ENCODE measurements around the gene THADA.
"Not testable (repeated sequence)": the region's sequence is repeated elsewhere in the genome, so short reads cannot be mapped to it uniquely, and the experiment has no call there.

Gene THADA, protein sequence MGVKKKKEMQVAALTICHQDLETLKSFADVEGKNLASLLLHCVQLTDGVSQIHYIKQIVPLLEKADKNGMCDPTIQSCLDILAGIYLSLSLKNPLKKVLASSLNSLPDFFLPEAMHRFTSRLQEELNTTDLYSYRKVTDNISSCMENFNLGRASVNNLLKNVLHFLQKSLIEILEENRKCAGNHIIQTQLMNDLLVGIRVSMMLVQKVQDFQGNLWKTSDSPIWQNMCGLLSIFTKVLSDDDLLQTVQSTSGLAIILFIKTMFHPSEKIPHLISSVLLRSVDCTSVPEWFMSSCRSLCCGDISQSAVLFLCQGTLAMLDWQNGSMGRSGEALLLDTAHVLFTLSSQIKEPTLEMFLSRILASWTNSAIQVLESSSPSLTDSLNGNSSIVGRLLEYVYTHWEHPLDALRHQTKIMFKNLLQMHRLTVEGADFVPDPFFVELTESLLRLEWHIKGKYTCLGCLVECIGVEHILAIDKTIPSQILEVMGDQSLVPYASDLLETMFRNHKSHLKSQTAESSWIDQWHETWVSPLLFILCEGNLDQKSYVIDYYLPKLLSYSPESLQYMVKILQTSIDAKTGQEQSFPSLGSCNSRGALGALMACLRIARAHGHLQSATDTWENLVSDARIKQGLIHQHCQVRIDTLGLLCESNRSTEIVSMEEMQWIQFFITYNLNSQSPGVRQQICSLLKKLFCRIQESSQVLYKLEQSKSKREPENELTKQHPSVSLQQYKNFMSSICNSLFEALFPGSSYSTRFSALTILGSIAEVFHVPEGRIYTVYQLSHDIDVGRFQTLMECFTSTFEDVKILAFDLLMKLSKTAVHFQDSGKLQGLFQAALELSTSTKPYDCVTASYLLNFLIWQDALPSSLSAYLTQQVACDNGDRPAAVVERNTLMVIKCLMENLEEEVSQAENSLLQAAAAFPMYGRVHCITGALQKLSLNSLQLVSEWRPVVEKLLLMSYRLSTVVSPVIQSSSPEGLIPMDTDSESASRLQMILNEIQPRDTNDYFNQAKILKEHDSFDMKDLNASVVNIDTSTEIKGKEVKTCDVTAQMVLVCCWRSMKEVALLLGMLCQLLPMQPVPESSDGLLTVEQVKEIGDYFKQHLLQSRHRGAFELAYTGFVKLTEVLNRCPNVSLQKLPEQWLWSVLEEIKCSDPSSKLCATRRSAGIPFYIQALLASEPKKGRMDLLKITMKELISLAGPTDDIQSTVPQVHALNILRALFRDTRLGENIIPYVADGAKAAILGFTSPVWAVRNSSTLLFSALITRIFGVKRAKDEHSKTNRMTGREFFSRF (N-terminal part only)

DNA sequence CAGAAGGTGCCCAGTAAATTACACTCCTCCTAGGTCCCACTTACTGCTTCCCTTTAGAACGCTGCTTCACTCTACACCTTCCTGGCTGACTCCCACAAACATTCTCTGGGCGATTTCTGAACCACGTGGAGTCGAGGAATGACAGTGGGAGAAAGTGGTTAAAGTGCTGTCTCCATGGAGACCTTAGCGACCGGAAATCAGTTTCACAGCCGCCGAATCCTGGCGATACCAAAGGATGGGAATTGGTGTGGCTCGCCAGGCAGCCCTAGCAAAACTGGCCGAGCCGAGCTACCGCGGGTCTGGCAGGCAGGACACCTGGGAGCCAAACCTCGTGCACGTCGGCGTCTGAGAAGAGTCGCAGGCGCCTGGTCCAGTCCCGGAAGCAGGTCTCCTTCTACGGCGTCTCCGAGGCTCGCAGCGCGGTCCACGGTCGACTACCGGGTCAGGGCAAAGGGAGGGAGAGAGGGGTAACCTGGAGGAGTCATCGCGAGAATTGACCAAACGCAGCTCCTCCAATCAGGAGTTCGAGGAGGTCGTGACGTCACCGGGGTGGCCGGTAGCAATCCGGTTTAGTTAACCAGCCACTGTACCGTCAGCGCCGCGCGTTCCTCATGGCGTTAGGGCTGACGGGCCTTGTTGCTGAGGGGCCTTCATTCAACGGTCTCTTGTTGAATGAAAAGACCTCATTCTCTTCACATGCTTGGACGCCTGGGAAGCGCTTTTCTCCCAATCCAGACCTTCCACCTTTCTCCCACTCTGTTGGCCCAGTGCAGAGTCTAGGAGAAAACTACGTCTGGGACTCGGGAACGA lies at the start of gene THADA:
Gene THADA (minus strand): TSS at position 436 of the 810 bp plus-strand sequence. CDS start 3,646 bp downstream, outside the sequence.
- DNase-seq, result peak; percentile 100

DNA sequence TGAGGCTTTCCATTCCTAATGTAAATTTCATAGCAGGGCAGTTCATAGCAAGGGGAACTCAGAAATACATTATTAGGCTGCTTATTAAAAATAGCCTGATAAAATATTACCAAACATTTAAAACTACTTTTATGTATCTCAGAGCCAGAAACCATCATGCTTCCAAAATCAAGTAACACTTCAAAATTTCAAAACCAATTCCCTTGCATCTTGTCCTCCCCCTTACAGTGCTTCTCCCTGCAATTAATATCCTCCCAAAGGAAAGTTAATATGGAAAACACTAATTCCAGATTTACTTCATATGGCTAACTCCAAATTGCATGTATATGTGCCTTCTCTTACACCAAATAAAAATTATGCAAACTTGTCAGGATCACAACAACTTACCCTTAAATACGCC lies 47.8 kb upstream of the THADA start:
- DNase-seq, result no peak

DNA sequence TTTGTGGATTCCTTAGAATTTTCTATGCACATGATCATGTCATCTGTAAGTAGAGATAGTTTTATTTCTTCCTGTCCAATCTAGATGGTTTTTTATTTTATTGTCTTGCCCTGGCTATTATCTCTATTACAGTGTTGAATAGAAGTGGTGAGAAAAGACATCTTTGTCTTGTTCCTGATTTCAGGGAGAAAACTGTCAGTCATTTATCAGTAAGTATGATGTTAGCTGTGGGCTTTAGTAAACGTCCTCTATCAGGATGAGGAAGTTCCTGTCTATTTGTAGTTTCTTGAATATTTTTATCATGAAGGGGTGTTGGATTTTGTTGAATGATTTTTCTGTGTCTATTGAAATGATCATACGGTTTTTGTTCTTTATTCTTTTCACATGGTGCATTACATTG lies 46.5 kb upstream of the THADA start:
- DNase-seq, result no peak

DNA sequence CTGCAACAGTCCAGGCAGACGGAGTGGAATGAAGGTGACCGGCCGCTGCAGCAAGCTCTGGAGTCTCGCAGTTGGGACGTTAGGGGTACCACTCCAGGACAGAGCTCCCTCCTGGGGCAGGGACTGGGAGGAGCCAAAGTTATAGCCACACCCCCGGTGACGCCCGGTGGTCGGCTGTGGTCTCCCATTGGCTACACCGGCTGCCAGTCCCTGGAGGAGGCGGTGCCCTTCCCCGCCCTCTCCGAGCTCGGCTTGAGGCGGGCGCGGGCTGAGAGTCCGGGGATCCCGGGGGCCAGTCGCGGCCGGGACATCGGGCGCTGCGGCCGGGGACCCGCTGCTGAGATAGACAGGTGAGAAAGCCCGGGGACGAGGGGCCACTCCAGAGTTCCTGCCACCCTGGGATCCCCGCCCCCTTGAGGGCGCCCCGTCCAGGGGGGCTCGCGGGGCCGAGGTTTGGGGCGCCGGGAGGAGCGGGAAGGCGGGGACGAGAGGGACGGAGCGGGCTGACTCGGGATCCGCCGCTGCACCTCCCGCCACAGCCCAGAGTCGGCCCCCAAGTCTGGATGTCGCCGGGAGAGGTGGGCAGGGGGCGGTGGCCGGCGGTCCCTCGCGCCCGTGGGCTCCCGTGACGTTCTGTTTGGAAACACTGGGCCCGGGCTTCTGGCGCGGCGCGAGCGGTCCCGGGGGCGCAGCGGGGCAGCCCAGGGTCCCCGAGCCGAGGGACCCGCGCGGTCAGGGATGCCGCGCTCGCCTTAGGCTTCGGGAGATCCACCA lies 41.4 kb upstream of the THADA start, which contains the start of gene PLEKHH2:
Gene PLEKHH2 (plus strand): TSS at position 231 of the 774 bp plus-strand sequence. CDS start 7,414 bp downstream, outside the sequence.
- DNase-seq, result peak; percentile 93

DNA sequence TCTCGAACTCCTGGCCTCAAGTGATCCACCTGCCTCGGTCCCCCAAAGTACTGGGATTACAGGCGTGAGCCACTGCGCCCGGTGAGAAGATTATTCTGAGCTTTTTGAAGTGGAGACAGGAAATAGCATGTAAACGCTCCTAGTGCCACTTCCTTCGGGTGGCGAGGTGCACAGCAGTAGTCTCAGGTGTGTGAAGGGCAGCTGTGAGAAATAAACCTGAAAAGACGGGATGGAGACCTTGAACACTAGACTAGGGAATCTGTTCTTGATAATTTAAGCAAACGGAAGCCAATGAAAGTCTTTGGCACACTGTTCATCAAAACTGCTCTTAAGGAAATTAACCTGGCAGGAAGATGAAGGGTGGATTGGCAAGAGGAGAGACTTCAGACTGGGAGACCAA lies 40.8 kb upstream of the THADA start:
- peak; percentile 23 for DNase-seq

DNA sequence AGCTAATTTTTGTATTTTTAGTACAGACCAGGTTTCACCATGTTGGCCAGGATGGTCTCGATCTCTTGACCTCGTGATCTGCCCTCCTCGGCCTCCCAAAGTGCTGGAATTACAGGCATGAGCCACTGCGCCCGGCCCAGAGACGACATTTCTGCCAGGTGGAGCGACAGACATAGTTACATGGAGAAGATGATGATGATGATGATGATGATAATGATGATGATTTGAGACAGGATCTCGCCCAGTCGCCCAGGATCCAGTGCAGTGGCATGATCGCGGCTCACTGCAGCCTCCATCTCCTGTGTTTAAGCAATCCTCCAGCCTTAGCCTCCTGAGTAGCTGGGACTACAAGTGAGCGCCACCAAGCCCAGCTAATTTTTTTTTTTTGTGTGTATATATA lies 40.3 kb upstream of the THADA start:
- not testable (repeated sequence) for DNase-seq

DNA sequence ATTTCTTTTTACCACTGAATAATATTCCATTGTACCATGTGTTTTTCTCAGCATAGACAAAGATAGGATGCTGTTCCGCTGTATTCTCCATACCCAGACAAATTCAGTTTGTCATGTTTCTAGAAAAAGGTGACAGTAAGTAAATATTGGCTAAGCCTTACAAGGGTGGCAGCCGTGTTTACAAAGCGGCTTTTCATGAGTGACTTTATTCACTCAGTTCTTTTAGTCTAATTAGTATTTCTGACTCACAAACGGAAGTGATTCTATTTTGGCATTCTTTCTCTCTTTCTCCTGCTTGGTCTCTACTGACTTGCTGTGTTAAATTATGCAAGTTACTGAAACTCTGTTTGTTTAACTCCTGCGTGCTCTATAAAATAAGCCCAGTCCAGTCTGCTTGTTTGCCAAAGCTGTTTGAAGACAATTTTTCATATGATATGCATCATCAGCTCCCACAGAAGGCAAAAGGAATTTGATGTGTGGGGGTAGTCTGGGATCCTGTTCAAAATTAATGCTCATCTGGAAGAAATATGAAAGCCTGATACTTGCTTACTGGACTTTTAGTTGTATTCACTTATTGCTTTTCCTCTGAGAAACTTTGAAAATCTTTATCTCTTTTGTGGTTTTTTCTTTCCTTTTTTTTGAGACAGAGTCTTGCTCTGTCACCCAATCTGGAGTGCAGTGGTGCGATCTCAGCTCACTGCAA lies 38.9 kb upstream of the THADA start:
- DNase-seq, result no peak

DNA sequence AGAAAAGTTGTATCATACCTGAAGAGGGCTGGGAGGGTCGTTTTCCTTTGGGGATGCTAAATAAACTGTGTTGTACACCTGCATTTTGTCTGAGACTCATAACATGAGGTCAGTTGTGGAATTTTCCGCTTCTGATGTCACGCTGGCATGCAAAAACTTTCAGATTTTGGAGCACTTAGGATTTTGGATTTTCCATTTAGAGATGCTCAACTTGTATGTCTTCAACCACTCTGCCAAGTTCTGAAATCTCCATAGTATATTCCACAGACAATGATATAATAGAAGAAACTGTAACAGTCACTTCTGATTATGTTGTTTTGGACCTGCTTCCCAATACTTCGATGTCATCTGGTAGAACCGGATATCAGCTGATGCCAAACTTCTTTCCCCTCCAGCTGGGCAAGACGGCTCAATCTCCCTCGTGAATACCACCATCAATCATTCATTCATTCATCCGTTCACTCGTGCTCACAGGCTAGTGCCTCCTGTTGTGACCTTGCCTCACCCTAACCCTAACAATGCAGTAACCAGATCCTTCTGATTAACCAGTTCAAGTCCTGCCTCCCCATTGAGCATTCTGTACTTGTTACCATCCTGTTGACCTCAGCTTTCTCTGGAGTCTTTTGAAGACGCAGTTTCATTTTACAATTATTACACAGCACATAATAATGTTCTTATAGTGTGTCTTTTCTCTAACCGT lies 35.9 kb upstream of the THADA start:
- DNase-seq, result no peak

DNA sequence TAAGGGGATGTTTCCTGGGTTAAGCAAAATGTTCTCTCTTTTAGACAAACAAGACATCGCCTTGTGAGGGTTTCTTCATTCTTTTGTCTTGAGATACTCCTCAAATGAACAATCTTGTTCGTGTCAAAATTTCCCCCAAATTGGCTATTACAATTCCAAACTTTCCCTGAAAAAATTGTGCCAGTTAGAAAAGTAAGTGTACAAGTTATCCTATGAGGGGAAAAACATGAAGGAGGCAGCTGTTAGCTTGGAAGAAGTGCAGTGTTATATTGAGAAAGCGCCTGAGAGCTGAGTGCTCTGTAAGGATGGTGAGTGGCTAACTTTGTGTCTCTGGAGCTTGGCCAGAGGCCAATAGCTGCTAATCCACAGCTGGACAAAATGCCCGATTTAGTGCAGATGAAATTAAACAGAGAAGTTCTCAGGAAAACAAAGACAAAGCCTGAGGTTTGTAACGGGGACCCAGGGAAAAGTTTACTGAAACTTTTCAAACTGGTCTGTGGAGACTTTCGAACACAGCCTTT lies 27.2 kb upstream of the THADA start:
- no peak for DNase-seq

DNA sequence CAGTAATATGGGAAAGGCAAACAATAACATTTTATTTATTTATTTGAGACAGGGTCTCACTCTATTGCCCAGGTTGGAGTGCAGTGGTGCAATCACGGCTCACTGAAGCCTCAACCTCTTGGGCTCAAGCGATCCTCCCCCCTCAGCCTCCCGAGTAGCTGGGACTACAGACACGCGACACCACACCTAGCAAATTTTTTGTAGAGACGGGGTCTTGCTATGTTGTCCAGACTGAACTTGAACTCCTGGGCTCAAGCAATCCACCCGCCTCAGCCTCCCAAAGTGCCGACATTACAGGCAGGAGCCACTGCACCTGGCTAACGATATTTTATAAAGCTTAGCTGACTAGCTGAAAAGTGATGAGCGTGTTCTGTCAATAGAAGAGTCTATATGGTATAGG lies 23.7 kb upstream of the THADA start:
- no peak for DNase-seq

DNA sequence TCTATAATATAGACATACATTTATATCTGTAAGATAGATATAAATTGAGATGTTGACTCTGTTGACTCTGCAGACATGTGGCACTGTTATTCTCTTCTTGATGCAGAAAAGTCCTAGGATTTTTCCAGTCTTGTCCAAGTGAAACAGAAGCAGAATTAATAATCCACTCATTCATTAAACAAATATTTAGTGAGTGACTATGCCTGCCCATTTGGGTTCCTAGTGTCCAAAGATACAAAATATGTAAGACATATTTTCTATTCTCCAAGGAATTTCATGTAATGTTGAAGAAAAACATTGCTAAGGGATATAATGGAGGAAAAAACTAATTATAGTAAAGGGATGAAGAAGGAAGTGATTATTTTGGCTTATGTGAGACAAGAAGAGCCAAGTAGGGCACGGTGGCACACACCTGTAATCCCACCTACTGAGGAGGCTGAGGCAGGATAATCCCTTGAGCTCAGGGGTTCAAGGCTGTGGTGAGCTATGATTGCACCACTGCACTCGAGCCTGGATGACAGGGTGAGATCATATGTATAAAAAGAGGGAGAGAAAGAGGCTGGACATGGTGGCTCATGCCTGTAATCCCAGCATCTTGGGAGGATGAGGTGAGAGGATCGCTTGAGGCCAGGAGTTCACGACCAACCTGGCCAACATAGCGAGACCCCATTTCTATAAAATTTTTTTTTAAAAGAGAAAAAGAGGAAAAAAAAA lies 21.3 kb upstream of the THADA start:
- no peak for DNase-seq

DNA sequence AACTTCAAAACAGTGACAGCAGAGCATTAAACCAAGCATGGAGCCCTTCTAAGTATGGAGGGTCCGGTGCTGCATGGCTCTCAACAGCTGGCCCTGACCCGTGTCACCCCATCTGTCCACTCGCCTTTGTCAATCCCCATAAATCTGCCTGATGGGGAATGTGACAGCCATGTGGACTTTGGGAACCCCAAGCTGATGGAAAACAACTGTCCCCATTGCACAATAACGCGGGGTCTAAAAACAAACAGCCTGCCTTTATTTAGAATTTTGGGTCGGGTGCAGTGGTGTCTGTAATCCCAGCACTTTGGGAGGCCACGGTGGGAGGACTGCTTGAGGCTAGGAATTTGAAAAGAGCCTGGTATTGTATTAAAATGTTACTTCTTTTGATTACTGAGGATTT lies 17.1 kb upstream of the THADA start:
- no peak for DNase-seq

DNA sequence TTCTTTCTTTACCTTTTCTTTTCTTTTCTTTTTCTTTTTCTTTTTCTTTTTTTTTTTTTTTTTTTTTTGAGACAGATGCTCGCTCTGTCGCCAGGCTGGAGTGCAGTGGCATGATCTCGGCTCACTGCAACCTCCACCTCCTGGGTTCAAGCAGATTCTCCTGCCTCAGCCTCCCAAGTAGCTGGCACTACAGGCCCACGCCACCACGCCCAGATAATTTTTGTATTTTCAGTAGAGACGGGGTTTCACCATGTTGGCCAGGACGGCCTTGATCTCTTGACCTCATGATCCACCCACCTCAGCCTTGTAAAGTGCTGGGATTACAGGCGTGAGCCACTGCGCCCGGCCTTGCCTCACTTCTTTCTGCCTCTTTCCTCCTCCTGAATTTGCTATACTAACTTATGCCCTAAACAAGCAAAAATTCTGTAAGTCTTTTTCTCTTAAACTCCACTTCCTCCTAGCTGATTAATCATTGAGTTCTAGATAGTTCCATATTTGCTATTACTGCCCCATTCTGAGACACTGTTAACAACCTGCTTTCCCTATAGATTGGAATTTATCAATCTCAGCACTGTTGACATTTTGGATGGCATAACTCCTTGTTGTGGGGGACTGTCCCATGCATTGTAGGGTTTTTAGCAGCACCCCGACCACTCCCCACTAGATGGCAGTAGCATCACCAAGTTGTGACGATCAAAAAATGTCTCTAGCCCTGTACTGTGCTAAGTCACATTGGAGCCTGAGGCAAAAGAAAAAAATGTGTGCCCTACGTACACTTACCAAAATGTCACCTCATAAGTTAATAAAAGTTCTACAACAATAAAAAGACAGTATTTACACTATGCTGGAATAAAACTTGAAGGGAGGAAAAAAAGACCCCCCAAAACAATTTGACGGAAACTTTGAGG lies 16.4 kb upstream of the THADA start:
- peak; percentile 80 for DNase-seq

DNA sequence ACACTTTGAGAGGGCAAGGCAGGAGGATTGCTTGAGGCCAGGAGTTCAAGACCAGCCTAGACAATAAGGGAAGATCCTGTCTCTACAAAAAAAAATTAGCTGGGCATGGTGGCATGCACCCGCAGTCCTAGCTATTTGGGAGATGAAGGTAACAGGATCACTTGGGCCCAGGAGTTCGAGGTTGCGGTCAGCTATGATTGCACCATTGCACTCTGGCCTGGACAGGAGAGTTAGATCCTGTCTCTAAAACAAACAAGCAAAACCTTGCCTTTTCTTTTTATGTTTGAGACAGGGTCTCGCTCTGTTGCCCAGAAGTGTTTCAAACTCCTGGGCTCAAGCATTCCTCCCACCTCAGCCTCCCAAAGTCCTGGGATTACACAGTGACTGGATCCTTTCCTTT lies 14.5 kb upstream of the THADA start:
- DNase-seq, result no peak

DNA sequence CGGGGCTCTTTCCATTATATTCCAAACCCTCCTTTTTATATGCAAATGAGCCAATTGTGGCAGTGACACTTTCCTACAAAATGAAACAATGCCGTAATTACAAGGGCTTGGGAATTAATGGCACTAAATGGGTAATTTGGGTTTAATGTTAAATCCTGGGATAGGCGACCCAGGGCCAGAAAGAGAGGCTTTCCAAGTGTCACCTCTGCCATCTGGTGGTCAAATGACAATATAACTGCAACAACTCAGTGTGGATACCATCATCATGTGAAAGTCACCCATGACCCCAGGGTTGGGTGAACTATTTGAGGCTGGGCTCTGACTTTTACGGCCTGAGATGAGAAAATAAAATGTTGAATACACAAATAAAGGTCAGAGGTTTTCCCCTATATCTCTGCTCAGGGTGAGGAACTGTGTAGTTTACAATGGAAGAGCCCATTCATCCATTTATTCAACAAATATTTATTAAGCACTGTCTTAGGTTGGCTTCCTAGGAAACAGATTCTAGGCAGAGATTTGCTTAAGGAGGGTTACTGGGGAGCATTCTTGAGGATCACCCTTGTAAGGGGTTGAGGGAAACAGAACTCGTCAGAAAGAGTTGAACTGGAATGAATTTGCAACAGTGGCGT lies 13.6 kb upstream of the THADA start:
- DNase-seq, result peak; percentile 45

DNA sequence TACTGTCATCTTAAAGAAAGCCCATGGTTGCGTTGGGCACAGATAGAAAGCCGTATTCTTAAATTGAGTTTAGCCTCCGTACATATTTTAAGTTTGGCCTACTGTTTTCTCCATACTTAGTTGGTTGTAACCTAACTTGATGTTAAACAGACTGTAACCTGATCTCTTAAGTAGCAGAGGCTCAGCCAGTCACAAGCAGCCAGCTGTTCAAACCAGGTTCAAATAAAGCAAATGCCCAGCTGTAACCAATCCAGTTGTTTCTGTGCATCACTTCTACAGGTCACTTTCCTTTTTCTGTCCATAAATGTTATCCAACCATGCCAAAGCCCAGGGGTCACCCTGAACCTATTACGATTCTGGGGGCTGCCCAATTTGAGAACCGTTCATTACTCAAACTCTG lies 10.0 kb upstream of the THADA start:
- DNase-seq, result no peak

DNA sequence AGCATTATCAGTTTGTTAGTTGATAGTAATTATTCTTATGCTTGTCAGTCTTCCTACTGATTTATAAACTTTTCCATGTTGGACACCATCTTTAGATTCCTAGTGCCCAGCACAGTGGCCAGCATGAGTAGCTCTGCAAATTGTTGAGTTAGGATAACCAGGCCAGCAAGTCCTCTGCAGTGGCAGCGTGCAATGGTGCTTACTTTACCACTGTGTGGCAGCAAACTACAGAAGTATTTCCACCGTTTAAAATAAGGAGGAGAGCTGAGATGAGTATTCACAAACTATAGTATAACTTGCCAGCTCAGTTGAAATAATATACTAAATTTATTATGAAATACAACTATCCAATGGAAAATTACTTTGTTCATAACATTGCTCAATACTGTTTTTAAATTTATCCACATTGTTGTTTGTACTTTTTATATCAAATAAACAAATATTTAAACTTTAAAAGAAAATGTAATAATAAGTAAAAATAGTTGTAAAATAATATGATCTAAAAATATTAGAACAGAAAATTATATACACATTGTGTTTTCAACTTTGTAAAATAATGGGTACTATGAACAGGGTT lies 9.3 kb upstream of the THADA start:
- peak; percentile 43 for DNase-seq

All from stimulated activated CD4-positive, alpha-beta T cell treated with anti-CD3 and anti-CD28 coated beads, Interleukin-15, amount 100 ng/mL, for 24 hours (primary cell).